HG02623 (cell line): ENCODE data around the gene DPP10.
"Not testable (repeated sequence)": the region's sequence is repeated elsewhere in the genome, so short reads cannot be mapped to it uniquely, and the experiment has no call there.

Source experiments
- ATAC-seq: cut with Tn5 transposase; IDR thresholded peaks from one replicate; pipeline ENCODE4 v1.9.1; 2021; ENCODE audit warnings: moderate library complexity; ENCODE audit not compliant: unreplicated experiment

The DPP10 gene

DNA sequence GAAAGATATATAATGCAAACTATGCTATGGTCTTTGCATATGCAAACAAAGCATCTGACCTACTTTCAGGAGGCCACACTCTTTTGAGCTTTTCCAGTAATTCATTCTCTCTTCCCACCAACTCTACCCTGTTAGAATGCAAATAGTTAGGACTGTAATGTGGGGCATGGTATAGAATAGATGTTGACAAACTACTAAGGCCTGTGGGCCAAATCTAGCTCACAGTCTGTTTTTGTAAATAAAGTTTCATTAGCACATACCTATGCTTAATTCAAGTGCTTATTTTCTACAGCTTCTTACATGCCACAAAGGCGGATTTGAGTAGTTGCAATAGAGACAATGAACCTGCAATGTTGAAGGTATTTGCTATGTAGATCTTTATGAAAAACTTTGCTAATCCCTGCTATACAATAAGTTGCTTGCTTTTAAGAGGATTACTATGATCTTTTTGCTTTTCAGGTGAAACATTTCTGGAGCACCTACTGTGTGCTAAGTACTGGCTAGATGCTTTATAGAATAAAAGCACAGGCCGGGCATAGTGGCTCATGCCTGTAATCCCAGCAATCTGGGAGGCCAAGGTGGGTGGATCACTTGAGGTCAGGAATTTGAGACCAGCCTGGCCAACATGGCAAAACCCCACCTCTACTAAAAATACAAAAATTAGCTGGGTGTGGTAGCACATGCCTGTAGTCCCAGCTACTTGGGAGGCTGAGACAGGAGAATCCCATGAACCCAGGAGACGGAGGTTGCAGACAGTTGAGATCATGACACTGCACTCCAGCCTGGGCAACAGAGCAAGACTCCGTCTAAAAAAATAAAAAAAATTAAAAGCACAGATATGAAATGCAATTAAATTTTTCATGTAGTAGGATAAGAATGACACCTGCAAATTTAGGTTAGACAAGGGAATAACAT is 267.8 kb downstream of the DPP10 start:
- no peak for ATAC-seq

DNA sequence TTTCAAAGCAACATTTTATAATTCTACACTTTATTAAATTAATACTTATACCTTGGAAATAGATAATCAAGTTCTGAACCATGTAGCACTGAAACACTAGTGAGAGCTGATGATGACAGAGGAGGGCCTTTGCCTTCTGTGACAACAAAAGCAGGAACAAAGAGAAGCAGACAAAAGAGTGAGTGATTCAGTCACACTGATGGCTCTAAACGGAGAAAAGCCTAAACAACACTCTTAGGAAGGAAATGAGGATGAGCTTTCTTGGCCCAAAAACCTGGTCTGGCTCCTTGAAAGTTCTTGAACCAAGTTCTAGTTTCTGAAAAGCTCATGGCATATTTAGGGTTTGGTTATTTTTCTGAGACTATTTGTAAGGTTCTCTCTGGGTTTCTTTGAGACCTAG is 271.9 kb downstream of the DPP10 start:
- ATAC-seq = no peak

DNA sequence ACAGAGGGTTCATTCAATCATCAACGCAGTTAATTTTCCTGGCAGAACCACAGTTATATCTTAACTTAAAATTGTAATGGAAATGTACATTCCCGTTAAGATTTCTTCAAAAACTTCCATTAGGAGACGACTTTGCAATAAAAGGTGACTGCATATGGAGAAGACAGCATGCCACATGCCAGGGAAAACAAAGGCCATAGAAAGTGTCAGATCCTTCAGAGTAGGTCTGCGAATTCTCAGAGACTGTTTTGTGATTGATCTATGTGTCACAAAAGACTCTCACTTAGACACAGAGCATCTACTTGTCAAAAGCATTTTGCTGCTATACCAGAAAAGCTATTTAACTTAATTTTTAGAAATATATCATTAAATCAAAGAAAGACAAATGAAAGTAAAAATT is 274.6 kb downstream of the DPP10 start:
- ATAC-seq = no peak

DNA sequence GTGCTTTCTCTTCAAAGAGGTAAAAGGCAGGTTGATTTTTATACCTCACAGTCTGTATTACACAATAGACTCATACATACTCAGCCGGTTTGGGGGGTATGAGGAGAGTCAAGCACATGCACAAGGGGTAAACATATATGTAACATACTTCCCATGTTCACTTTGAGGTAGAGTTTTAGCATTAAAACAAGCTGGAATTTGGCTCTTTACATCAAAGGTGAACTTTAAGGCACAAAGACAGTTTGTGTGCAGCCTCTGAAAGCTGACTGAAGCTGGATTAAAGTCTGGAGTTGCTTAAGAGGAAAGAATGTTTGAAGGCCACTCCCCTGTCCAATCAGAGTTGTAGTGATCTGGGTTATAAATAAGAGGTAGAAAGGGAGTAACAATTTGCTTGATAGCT is 282.0 kb downstream of the DPP10 start:
- no peak for ATAC-seq

DNA sequence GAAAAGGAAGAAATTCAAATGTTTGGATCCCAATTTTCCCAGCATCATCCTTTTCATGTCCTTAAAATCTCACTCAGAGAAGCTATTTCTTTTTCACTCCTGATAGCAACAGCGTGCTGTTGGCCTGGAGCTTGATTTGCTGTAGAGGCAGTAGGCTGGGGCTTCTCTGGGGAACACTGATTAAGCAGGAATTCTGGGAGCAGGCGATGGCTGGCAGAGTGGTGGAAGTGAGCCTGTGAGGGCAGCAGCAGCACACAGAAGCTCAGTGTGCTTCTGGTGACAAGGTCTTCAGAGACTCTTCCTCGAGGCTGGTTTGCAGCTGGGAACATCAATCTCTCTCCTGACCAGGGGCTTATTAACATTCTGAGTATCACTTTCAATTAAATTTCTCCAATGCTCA is 284.6 kb downstream of the DPP10 start:
- ATAC-seq = no peak

DNA sequence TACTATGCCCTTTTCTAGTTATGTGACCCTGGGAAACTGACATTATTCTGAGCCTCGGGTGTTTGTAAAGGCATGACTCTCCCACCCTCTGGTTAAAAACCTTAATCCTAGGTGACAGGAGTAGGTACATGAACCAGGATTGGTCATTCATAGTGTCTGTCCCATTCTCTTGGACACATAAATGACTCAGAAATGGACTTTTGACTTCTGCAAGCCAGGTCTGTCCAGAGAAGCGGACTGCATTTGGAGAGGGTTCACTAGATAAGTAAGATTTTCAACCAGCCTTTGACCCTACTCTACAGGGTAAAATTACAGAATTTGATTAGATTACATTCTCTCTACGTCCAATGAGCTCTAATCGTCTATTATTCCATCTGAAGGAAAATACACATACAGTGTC is 285.9 kb downstream of the DPP10 start:
- ATAC-seq = no peak

DNA sequence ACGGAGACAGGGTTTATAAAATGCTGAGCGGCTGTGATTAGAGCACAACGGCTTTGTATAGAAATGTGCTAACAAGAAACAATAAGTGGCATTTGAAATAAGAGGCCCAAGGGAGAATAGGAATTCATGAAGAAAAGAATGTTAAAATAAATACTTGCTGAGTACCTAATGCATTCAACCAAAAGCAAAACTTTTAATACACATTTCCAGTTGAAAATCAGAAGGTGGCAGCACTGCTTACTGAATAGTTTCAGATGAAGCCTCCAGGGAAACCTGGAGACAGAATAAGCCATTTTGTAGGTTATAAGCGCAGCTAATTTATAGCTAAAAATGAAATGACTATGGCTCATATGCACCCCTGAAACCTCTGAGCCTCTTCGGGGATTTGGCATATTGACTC is 286.6 kb downstream of the DPP10 start:
- no peak for ATAC-seq

DNA sequence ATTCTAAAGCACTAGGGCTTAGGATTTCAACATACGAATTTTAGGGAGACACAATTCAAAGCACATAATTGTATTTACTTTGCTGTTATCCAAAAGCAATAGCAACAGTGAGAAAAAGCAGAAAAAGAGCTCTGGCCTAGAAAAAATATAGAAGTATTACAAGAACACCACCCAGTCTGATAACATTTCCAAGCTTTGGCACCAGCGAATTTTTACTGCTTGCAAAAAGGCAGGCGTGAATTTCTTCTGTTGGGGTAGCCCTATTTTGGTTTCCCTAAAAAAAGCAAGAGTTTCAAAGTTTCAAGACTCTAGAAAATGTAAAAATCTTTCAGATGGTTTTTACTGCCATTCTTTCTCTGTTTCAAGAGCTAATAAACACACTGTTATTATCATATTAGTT is 292.7 kb downstream of the DPP10 start:
- ATAC-seq = no peak

DNA sequence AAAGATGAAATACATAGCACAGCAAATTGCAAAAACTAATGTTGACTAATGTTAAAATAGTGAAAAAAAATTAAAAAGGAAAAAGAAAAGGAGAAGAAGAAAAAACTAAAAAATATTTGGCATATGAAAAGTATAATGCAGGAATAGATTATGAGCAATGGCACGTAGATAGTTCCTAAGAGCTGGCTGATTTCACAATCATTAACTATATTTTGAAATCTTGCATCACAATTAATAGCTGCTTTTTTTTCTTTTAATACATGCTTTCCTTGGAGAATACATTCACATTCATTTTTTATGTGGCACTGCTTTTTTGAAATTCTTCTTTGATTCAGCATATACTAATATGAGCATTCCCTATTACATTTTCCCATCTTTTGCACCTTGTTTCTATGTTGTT is 299.8 kb downstream of the DPP10 start:
- no peak for ATAC-seq

DNA sequence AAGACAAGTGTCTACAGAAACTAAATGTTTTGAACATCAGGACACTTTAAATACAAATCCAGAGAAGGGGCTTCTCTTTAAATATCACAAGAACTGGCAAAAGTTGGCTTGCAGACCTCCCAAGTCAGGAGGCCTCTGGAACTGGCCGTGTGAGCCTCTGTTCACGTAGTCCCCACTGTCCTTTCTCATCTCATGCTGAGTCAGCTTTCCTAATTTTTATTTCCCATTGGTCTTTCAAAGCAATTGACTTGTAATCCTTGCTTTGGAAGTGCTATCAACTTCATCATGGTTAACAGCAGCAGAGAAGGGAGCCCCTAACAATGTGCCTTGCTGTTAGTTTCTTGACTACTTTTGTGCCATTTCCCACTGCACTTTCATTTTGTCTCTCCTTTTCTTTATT is 303.3 kb downstream of the DPP10 start:
- ATAC-seq = no peak

DNA sequence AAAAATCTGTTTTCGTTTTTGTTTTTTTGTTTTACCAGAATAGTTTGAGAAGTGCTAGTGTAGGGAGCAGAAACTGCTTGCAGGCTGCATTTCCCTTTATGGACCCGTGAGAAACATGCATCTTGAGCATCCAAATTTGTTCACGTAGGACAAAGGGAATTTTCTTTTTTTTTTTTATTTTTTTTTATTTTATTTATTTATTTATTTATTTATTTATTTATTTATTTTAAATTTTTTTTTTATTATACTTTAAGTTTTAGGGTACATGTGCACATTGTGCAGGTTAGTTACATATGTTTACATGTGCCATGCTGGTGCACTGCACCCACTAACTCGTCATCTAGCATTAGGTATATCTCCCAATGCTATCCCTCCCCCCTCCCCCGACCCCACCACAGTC is 305.7 kb downstream of the DPP10 start:
- not testable (repeated sequence) for ATAC-seq

DNA sequence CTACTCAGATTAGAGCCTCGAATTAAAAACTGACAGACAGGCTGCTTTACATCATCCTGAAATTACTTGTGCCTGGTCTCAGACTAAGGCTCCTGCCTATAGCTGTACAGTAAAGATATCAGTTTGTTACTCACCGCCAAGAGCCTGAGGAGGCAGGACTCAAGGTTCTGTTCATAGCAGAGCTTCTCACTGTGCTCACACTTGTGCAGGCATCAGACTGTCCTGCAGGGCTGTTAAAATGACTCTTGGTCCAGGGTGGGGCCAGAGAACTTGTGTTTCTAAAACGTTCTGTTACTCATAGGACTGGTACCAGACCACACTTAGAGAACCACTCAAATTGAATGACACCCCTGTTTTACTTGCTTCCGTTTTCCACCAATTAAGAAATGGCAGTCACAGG is 310.0 kb downstream of the DPP10 start:
- no peak for ATAC-seq

DNA sequence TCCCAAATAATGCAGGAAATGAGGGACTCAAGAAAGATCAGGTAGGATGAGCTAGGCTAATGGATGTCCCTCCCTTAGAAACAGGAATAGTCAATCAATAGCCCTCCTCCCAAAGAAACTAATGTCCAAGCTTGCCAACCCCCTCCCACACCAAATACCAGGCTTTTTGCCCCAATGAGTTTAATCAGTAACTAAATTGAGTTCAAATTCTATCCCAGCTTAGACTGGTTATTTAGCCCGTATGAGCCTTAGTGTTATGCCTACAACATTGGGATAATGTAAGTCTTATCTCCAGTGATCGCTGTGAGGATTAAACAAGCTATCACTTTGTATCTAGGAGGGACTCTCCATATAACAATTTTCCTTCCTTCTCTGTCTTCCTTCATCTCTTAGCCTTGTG is 310.7 kb downstream of the DPP10 start:
- no peak for ATAC-seq

DNA sequence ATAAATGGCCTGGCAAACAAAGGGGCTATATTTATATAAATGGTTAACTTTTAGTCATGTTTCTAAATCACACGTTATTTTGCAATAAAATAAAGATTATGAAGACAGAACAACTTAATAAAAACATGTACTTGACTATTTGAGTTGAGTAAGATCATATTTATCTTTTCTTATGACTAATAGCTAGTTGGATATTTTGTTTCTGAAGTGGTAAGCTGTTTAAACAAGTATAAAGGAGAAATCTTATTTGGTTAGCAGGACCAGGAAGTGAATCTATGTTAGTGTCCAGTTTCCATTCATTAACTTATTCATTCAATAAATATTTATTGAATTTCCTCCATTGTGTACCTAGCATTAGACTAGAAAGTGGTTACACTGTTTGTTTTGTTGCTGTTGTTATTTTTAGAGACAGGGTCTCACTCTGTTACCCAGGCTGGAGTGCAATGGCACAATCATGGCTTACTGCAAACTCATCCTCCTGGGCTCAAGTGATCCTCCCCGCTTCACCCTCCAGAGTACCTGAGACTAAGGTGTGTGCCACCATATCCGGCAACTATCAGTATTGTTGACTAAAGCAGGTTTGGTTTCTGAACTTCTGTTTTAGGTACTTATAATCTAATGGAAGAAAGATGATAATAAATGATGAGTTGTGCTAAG is 312.6 kb downstream of the DPP10 start:
- no peak for ATAC-seq

DNA sequence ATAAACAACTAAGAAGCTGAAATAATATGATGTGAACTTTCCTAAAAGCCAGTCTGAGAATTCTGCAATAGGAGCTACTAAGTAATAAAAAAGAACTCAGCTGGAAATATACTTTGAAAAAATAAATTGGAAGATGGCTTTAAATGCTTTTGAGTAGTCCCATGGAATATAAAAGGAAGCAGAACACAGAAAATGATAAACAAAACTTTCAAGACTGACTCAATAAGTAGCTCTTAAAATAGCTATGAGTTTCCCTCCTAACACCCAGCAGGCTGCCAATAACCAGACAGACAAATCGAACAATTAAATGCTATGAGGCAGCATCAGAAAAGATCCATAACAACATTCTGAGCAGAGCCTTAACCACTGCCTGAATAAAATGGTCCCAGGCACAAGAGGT is 319.9 kb downstream of the DPP10 start:
- ATAC-seq = no peak

DNA sequence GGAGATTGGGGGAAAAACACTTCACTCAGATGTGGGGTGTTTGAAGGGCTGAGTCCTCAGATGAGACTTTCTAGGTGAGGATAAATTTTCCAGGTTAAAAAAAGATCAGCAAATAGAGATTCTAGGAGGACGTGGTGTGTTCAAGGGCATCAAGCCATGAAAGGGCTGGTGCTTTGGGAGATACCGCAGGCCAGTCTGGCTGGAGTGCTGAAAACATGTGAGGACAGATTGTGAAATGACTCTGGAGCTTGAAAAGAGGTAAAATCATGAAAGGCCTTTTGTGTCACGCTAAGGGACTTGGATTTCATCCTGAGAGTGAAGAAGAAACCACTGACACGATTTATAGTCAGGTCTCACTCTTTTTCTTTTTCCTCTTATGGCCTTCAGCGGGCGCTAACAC is 320.5 kb downstream of the DPP10 start:
- ATAC-seq = no peak

DNA sequence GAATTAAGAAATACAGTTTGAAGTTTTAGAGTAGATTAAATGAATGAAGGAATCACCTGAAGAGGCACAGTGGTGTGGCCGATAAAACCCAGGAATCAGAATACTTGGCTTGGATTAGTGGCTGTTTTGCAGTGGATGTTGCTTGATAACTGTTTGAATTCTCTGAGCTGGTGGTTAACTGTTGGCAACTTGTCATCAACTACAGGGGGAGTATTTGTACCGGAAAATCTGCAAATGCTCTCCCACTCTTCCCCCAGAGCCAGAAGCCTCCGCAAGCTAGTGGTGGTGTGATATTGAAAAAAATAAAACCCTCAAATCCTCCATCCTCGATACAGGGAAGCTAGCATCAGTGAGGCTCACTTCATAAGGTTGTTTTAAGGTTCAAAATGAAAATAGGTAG is 326.7 kb downstream of the DPP10 start:
- ATAC-seq = no peak

DNA sequence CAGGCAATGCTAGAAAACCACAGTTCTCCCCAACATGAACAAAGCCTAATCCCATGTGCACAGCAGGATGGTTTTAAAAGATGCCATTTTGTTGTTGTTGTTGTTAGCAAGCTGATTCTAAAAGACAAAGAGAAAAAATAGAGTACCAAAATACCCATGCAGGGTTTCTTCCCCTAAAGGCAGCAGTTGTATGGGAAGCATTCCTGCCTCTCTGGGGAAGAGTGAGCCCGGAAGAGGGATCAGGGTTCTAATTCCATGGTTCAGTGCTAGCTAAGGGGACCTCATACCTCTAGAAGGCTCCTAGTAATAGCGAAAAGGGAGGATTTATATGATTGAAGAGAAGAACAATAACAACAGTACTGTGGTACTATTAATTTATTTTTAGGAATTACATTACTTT is 327.6 kb downstream of the DPP10 start:
- no peak for ATAC-seq

DNA sequence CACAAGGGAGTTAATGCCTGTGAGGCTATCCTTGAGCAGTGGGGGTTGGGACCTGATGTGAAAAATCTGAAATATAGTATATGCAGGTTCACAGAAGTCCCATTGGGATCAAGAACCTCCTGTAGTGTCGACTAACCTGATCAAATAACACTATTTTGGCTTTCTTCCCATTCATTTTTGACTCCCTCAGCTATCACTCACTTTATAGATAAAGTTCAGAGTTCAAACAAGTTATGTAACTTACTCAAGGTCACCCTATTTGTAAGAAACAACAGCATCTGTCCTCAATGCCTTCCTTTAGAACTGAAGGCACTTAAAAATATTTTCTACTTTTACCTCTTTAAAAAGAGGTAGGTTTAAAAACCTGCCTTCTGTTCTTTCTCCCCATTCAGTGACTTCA is 341.6 kb downstream of the DPP10 start:
- ATAC-seq = no peak

DNA sequence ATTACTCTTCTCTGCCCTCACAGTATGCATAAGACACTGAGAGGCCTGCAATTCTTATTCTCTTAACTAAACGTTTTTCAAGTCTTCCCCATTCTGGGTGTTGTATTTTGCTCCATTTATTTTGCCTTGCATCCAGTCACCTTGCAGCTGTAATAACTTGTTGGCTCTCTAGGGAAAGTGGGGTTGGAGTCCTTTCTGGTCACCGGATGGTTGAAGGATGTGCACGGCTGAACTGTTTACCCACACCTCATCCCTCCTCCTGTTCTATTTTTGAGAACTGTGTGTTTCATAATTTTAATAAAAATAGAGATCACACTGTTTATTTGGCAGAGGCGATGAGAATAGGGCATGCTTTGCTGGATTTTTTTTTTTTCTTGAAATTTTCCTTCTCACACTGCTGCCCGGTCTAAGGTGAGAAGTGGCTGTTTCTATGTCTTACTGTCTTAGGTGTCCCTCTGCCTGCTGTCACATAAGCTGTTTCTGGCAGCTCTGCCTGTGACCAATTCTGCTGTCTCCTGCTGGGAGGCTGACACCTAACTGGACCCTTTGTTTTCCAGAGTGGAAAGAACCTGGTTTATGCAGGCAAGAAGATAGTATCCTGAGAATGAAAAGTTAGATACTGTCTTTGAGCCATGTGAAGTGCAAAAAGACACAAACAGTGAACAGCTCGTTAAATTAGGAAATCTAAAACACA is 342.6 kb downstream of the DPP10 start:
- ATAC-seq = no peak

DNA sequence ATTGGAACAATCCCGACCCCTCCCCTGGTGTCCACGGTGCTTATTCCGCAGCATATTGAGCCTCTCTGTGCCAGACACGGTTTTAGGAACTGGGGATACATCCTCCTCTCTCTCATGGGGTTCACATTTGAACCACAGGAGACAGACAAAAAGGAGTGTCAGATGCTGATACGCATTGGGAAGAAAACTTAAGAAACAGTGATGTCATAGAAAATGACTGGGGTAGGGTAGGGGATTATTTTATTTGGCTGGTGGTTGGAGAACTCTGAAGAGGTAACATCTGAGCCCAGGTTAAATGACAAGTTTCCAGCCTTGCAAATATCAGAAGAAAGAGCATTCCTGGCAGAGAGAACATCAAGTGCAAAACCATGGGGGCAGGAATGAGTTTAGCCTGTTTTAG is 344.5 kb downstream of the DPP10 start:
- no peak for ATAC-seq

DNA sequence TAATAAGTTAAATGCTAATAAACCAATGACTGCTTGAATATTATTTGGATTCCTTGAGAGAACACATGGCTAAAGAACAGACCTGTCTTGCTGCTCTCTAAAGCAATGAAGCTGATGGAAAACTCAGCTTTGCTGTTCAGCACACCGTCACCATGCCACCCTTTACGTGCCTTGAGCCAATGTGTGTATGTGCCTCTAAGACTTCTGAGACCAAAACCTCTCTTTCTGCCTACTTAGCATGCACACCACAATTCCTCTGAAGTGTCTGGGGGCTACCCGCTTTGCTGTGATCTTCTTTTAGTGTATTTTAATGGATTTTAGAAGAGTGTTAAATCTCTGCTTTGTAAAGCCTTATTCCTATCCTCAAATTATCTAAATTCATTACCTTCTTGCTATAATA is 345.0 kb downstream of the DPP10 start:
- ATAC-seq = no peak
